Gastroesophageal sphincter (tissue), 3 donors: ENCODE results near the gene PKIG.

Experiments
- POLR2AphosphoS5 ChIP-seq: sonication (generic); formaldehyde crosslinking; IDR thresholded peaks from one replicate; pipeline ENCODE4 v1.6.1; 2017; ENCODE audit warnings: antibody characterized with exemption
- TF ChIP-seq, protein P1 (sequence below), 4 experiments: fragments of 200-600 bp in 2 of 4; fragments of 450-650 bp in 2 of 4; sonication (generic) in 1 of 4; IDR thresholded peaks; one replicate each; pipeline ENCODE4 v1.5.1; 2017 to 2019; ENCODE audit warnings: antibody characterized with exemption in 4 of 4, mild to moderate bottlenecking in 2 of 4, moderate library complexity in 2 of 4

DNA sequence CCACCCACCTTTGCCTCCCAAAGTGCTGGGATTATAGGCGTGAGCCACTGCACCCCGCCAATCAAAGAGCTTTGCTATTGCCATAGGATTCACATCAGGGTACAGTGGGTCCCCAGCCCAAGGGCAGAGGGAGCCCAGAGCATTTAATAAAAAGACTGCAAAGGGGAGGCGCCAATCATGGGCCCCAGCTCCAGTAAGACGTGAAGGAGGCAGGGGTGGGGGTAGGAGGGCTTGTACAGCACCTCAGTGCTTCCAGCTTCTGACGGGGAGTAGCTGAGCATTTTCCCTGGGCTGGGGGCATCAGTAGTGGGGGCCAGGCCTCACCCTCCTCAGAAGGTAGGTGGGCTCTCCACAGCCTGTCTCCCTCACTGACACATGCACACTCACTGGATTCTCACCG is 67.6 kb downstream of the PKIG start:
- TF ChIP-seq, protein P1, sequence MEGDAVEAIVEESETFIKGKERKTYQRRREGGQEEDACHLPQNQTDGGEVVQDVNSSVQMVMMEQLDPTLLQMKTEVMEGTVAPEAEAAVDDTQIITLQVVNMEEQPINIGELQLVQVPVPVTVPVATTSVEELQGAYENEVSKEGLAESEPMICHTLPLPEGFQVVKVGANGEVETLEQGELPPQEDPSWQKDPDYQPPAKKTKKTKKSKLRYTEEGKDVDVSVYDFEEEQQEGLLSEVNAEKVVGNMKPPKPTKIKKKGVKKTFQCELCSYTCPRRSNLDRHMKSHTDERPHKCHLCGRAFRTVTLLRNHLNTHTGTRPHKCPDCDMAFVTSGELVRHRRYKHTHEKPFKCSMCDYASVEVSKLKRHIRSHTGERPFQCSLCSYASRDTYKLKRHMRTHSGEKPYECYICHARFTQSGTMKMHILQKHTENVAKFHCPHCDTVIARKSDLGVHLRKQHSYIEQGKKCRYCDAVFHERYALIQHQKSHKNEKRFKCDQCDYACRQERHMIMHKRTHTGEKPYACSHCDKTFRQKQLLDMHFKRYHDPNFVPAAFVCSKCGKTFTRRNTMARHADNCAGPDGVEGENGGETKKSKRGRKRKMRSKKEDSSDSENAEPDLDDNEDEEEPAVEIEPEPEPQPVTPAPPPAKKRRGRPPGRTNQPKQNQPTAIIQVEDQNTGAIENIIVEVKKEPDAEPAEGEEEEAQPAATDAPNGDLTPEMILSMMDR (IDR thresholded peaks at IDR 0.05) = no peak
- TF ChIP-seq POLR2AphosphoS5 = no peak
